IMR-90 (cell line): ENCODE measurements around the gene CBX8. TPM values are rescaled to one million over a fixed set of nuclear protein-coding genes. Genes with fewer than 3 reads are reported as not detected.

Experiments
- ATAC-seq: fragments of 200-7000 bp; cut with Tn5 transposase; 2 replicates; pipeline ENCODE4 v1.9.1; 2020; ENCODE audit warnings: low read depth, mild to moderate bottlenecking, moderate library complexity
- BruUV-seq: library from RNA; stranded (reverse); fragments of 400-500 nt; replicated peaks from 2 replicates; lab custom pipeline; 2021; lab: Mats Ljungman, UMichigan
- CTCF ChIA-PET: fragments of 300-600 bp; formaldehyde crosslinking; extraction: SDS; loops from one replicate; lab custom pipeline; 2021; ENCODE audit warnings: antibody characterized with exemption; lab: Yijun Ruan, JAX
- POLR2A ChIA-PET: fragments of 300-600 bp; sonication (Branson Sonifier 250); formaldehyde crosslinking; loops from one replicate; lab custom pipeline; 2022; ENCODE audit warnings: antibody characterized with exemption; ENCODE audit not compliant: unreplicated experiment; lab: Charles Lee
- DNase-seq: peaks from one replicate; pipeline ENCODE4 v3.0.0; 2013
- H2AFZ ChIP-seq: replicated peaks from 2 replicates; pipeline ENCODE3; 2013; ENCODE audit warnings: low read length, mild to moderate bottlenecking; ENCODE audit not compliant: poor library complexity
- H2AK5ac ChIP-seq: 2 replicates; pipeline ENCODE4 v1.6.1; 2013; ENCODE audit warnings: low read depth, low read length, inconsistent platforms
- H2AK9ac ChIP-seq: replicated peaks from 2 replicates; pipeline ENCODE3; 2013; ENCODE audit warnings: mild to moderate bottlenecking, low read depth, low read length, moderate library complexity; ENCODE audit not compliant: poor library complexity
- H2BK120ac ChIP-seq: 2 replicates; pipeline ENCODE4 v1.6.1; 2013; ENCODE audit warnings: low read depth, low read length, inconsistent platforms
- H2BK15ac ChIP-seq: 3 replicates; pipeline ENCODE4 v1.6.1; 2013; ENCODE audit warnings: low read depth, low read length, inconsistent platforms
- H2BK20ac ChIP-seq: 2 replicates; pipeline ENCODE4 v1.6.1; 2013; ENCODE audit warnings: low read depth, mild to moderate bottlenecking, inconsistent platforms, low read length, moderate library complexity
- H2BK5ac ChIP-seq: 2 replicates; pipeline ENCODE4 v1.6.1; 2013; ENCODE audit warnings: mild to moderate bottlenecking, low read depth, low read length, inconsistent platforms; ENCODE audit not compliant: poor library complexity, severe bottlenecking
- H3K14ac ChIP-seq: replicated peaks from 2 replicates; pipeline ENCODE4 v1.6.1; 2013; ENCODE audit warnings: low read depth, low read length, inconsistent platforms
- H3K18ac ChIP-seq: 2 replicates; pipeline ENCODE4 v1.6.1; 2013; ENCODE audit warnings: low read depth, low read length, control low read depth
- H3K23ac ChIP-seq: 2 replicates; pipeline ENCODE4 v1.6.1; 2013; ENCODE audit warnings: low read depth, low read length, inconsistent platforms
- H3K27ac ChIP-seq: 2 replicates; pipeline ENCODE4 v1.5.1; 2013; ENCODE audit warnings: mild to moderate bottlenecking, control low read depth, low read length; ENCODE audit not compliant: insufficient read depth
- H3K27me3 ChIP-seq: 2 replicates; pipeline ENCODE4 v1.6.1; 2013; ENCODE audit warnings: low read length; ENCODE audit not compliant: control insufficient read depth, insufficient read depth
- H3K36me3 ChIP-seq: 2 replicates; pipeline ENCODE4 v1.6.1; 2013; ENCODE audit warnings: low read length, mixed read lengths; ENCODE audit not compliant: control insufficient read depth, insufficient read depth
- H3K4ac ChIP-seq: 2 replicates; pipeline ENCODE4 v1.6.1; 2013; ENCODE audit warnings: low read depth, low read length, inconsistent platforms
- H3K4me1 ChIP-seq: 2 replicates; pipeline ENCODE4 v1.6.1; 2013; ENCODE audit warnings: low read length, mixed read lengths; ENCODE audit not compliant: control insufficient read depth, insufficient read depth
- H3K4me2 ChIP-seq: 2 replicates; pipeline ENCODE4 v1.6.1; 2013; ENCODE audit warnings: low read depth, mild to moderate bottlenecking, control low read depth, low read length, moderate library complexity
- H3K4me3 ChIP-seq: 2 replicates; pipeline ENCODE4 v1.5.1; 2013; ENCODE audit warnings: low read depth, mild to moderate bottlenecking, control low read depth, low read length, moderate library complexity; ENCODE audit not compliant: insufficient read depth
- H3K56ac ChIP-seq: 2 replicates; pipeline ENCODE4 v1.6.1; 2013; ENCODE audit warnings: low read length, inconsistent platforms; ENCODE audit not compliant: insufficient read depth; ENCODE audit errors: extremely low read depth
- H3K79me1 ChIP-seq, 2 experiments: 2 replicates each; pipeline ENCODE4 v1.6.1; 2013; ENCODE audit warnings: low read length in 2 of 2, inconsistent platforms in 1 of 2, low read depth in 1 of 2
- H3K9ac ChIP-seq: 2 replicates; pipeline ENCODE4 v1.6.1; 2013; ENCODE audit warnings: low read depth, low read length, control low read depth
- H3K9me1 ChIP-seq: 2 replicates; pipeline ENCODE4 v1.6.1; 2013; ENCODE audit warnings: low read length, inconsistent platforms; ENCODE audit not compliant: insufficient read depth
- H3K9me3 ChIP-seq: 2 replicates; pipeline ENCODE4 v1.6.1; 2013; ENCODE audit warnings: low read length; ENCODE audit not compliant: control insufficient read depth, insufficient read depth
- H4K20me1 ChIP-seq: 2 replicates; pipeline ENCODE4 v1.6.1; 2013; ENCODE audit warnings: low read length, inconsistent platforms; ENCODE audit not compliant: insufficient read depth
- H4K5ac ChIP-seq: 2 replicates; pipeline ENCODE4 v1.6.1; 2013; ENCODE audit warnings: mild to moderate bottlenecking, low read depth, low read length, control low read depth
- H4K8ac ChIP-seq, 2 experiments: 2 replicates each; pipeline ENCODE4 v1.6.1; 2013; ENCODE audit warnings: low read depth in 2 of 2, low read length in 2 of 2, control low read depth in 1 of 2, inconsistent platforms in 1 of 2
- H4K91ac ChIP-seq: 2 replicates; pipeline ENCODE4 v1.6.1; 2013; ENCODE audit warnings: low read depth, low read length, inconsistent platforms; ENCODE audit not compliant: insufficient read depth
- CEBPB ChIP-seq: IDR thresholded peaks from 2 replicates; pipeline ENCODE4 v1.6.1; 2012; ENCODE audit warnings: low read depth, low read length, improper control_type of control experiment
- CHD1 ChIP-seq: IDR thresholded peaks from 2 replicates; pipeline ENCODE4 v1.6.1; 2012; ENCODE audit warnings: low read depth, low read length, improper control_type of control experiment
- FOS ChIP-seq: fragments of 150-350 bp; IDR thresholded peaks from 2 replicates; pipeline ENCODE4 v1.6.1; 2016; ENCODE audit warnings: low read depth, low read length
- MAFK ChIP-seq: IDR thresholded peaks from 2 replicates; pipeline ENCODE4 v1.6.1; 2012; ENCODE audit warnings: low read depth, low read length, improper control_type of control experiment
- MAZ ChIP-seq: IDR thresholded peaks from 2 replicates; pipeline ENCODE4 v1.6.1; 2012; ENCODE audit warnings: low read depth, mild to moderate bottlenecking, low read length, improper control_type of control experiment, moderate library complexity, borderline replicate concordance
- MXI1 ChIP-seq: IDR thresholded peaks from 2 replicates; pipeline ENCODE4 v1.6.1; 2012; ENCODE audit warnings: low read depth, mild to moderate bottlenecking, low read length, moderate library complexity, borderline replicate concordance
- NFE2L2 ChIP-seq: fragments of 150-350 bp; IDR thresholded peaks from 2 replicates; pipeline ENCODE4 v1.6.1; 2016; ENCODE audit warnings: low read depth, mild to moderate bottlenecking, low read length
- RAD21 ChIP-seq: IDR thresholded peaks from 2 replicates; pipeline ENCODE4 v1.6.1; 2012; ENCODE audit warnings: low read length, improper control_type of control experiment
- RCOR1 ChIP-seq: IDR thresholded peaks from 2 replicates; pipeline ENCODE4 v1.6.1; 2012; ENCODE audit warnings: mild to moderate bottlenecking, low read length, improper control_type of control experiment; ENCODE audit not compliant: insufficient replicate concordance
- WGBS, 2 experiments: methylation state at CpG; one replicate each; pipeline versions ENCODE4 v1.1.5 to v1.1.7; 2013; ENCODE audit warnings: missing lambda C conversion rate in 2 of 2; ENCODE audit not compliant: insufficient read length in 1 of 2; ENCODE audit errors: extremely low coverage in 2 of 2; 5-methylcytosine and 5-hydroxymethylcytosine counted together
- dilution Hi-C: fragments of 300-500 bp; cut with HindIII; formaldehyde crosslinking; loops from one replicate; pipeline ENCODE4 v1.14.3; 2018; ENCODE audit warnings: low sequenced_read_pairs; ENCODE audit not compliant: unreplicated experiment
- in situ Hi-C: fragments of 300-500 bp; cut with MboI; formaldehyde crosslinking; loops from 3 replicates; pipeline ENCODE4 v1.14.3; 2019; ENCODE audit warnings: low sequenced_read_pairs, inconsistent platforms, mixed read lengths
- intact Hi-C: fragments of 100-400 bp; cut with micrococcal nuclease; formaldehyde crosslinking; loops from 2 replicates; pipeline ENCODE4 v1.10.0; 2022
- polyA plus RNA-seq, 3 experiments: library from polyadenylated mRNA; depleted of rRNA; stranded (reverse); fragments of >200 nt; gene quantifications; 2 replicates each; pipeline ENCODE4 v1.2.3, GENCODE V29; 2012; ENCODE audit warnings: low replicate concordance in 1 of 3
- total RNA-seq: library from RNA; depleted of rRNA; stranded (reverse); fragments of >200 nt; gene quantifications from 2 replicates; pipeline ENCODE4 v1.2.3, GENCODE V29; 2012
- TF ChIP-seq, protein P1 (sequence below): fragments of 150-350 bp; IDR thresholded peaks from 2 replicates; pipeline ENCODE4 v1.6.1; 2017; ENCODE audit warnings: mild to moderate bottlenecking, antibody characterized with exemption, low read length, low read depth
- TF ChIP-seq, protein P2 (sequence below): conservative IDR thresholded peaks from 2 replicates; pipeline ENCODE4 v1.5.1; 2012; ENCODE audit warnings: mild to moderate bottlenecking, low read depth, low read length, improper control_type of control experiment

The CBX8 gene
- total and polyA plus RNA-seq, 2 of the 4 experiments (the other 2 are of a cell fraction): 3.2 to 5.4 TPM

DNA sequence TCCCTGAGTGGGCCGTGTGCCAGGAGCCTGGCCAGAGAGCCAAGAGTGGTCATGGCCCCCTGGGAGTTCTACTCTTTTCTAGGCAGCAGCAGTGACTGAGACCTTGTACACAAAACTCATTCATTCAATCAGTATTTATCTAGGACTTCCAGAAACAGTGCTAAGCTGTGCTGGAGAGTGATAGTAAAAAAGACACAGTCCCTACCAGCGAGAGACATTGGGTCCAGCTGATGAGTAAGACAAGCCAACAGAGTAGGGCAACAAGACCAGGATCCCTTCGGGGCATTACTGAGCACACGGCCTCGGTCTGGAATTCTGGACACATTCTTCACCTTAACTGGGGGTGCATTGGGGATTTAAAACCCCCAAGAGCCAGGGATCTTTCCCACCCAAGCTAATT is 22.2 kb upstream of the CBX8 start:
- intact Hi-C loops (no loop called here), dilution Hi-C loops (no loop called here), in situ Hi-C loops (no loop called here)
- no peak overlapping the region for H2AK5ac ChIP-seq
- ChIA-PET POLR2A (no interaction called here), CTCF (interaction anchor here (1.0 to 1.3 kb wide), 2 partner anchors 16 to 18 kb away, joined by 3 read pairs; no protein-coding TSS in a partner anchor)
- peaks cover 68% of the 10 kb centered on the region for H3K27me3 ChIP-seq
- H3K79me1 ChIP-seq: no peaks in the 10 kb centered on the region
- no peaks in the 10 kb centered on the region for H3K36me3 ChIP-seq
- H3K4ac ChIP-seq: no peak overlapping the region
- H3K4me2 ChIP-seq: no peak overlapping the region
- no TSS peak for BruUV-seq
- no peak overlapping the region for H3K9ac ChIP-seq
- TF ChIP-seq CEBPB (no peak), NFE2L2 (no peak), MXI1 (no peak), RAD21 (no peak), CHD1 (no peak), RCOR1 (no peak), MAZ (no peak), FOS (no peak), MAFK (no peak)
- TF ChIP-seq, protein P1, sequence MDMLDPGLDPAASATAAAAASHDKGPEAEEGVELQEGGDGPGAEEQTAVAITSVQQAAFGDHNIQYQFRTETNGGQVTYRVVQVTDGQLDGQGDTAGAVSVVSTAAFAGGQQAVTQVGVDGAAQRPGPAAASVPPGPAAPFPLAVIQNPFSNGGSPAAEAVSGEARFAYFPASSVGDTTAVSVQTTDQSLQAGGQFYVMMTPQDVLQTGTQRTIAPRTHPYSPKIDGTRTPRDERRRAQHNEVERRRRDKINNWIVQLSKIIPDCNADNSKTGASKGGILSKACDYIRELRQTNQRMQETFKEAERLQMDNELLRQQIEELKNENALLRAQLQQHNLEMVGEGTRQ: no peak
- TF ChIP-seq, protein P2, sequence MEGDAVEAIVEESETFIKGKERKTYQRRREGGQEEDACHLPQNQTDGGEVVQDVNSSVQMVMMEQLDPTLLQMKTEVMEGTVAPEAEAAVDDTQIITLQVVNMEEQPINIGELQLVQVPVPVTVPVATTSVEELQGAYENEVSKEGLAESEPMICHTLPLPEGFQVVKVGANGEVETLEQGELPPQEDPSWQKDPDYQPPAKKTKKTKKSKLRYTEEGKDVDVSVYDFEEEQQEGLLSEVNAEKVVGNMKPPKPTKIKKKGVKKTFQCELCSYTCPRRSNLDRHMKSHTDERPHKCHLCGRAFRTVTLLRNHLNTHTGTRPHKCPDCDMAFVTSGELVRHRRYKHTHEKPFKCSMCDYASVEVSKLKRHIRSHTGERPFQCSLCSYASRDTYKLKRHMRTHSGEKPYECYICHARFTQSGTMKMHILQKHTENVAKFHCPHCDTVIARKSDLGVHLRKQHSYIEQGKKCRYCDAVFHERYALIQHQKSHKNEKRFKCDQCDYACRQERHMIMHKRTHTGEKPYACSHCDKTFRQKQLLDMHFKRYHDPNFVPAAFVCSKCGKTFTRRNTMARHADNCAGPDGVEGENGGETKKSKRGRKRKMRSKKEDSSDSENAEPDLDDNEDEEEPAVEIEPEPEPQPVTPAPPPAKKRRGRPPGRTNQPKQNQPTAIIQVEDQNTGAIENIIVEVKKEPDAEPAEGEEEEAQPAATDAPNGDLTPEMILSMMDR: no peak
- H3K14ac ChIP-seq: no peak overlapping the region
- no peaks in the 10 kb centered on the region; the same call in 1 of the 2 replicates for H3K4me1 ChIP-seq
- no peak for ATAC-seq
- H3K23ac ChIP-seq: no peak overlapping the region
- no peak for DNase-seq
- no peaks in the 10 kb centered on the region; the same call in 1 of the 2 replicates for H4K20me1 ChIP-seq
- WGBS, 2 experiments: no CpG with 5 or more reads among the region's 5 CpGs
- no peak overlapping the region for H3K27ac ChIP-seq
- no peaks in the 10 kb centered on the region for H3K9me3 ChIP-seq
- H4K5ac ChIP-seq: no peak overlapping the region
- no peak overlapping the region for H3K18ac ChIP-seq
- no peak overlapping the region for H2BK5ac ChIP-seq
- H4K91ac ChIP-seq: no peak overlapping the region
- no peak overlapping the region for H2AFZ ChIP-seq
- H2AK9ac ChIP-seq: no peak overlapping the region
- H2BK20ac ChIP-seq: no peak overlapping the region
- H3K9me1 ChIP-seq: no peaks in the 10 kb centered on the region
- no peak overlapping the region for H3K56ac ChIP-seq
- no peak overlapping the region for H3K4me3 ChIP-seq
- no peak overlapping the region for H2BK15ac ChIP-seq
- no peak overlapping the region for H2BK120ac ChIP-seq
- H4K8ac ChIP-seq: no peak overlapping the region
